ENCODE data around the gene MPHOSPH6. TPM values are rescaled to one million over a fixed set of nuclear protein-coding genes. Genes with fewer than 3 reads are reported as not detected.
A peak's percentile ranks its signal among the peaks of the same experiment; 100 is the strongest.
"Not testable (repeated sequence)": the region's sequence is repeated elsewhere in the genome, so short reads cannot be mapped to it uniquely, and the experiment has no call there.

MPHOSPH6 gene
- total RNA-seq, 1 donor from 2014 or later = 24.6 TPM

GRCh38 chr16:82175627-82176026 is 5.6 kb upstream of the MPHOSPH6 start:
- no peak for DNase-seq (ENCODE audit: low spot score)

GRCh38 chr16:82167670-82168069 is 2.4 kb downstream of the MPHOSPH6 start:
- no peak for DNase-seq (ENCODE audit: low spot score)

- DNase-seq (ENCODE audit: low spot score) = peak; percentile 26
Observed at GRCh38 chr16:82160226-82160625, 9.8 kb downstream of the MPHOSPH6 start.

GRCh38 chr16:82157836-82158235 is 12.2 kb downstream of the MPHOSPH6 start:
- DNase-seq (ENCODE audit: low spot score) = peak; percentile 40

- no peak for DNase-seq (ENCODE audit: low spot score)
Observed at GRCh38 chr16:82157534-82157812, 12.6 kb downstream of the MPHOSPH6 start.

- peak; percentile 86 for DNase-seq (ENCODE audit: low spot score)
Observed at GRCh38 chr16:82156761-82157533, 13.1 kb downstream of the MPHOSPH6 start.

- DNase-seq (ENCODE audit: low spot score) = peak; percentile 66
Observed at GRCh38 chr16:82152641-82153112, 17.3 kb downstream of the MPHOSPH6 start.

- peak; percentile 74 for DNase-seq (ENCODE audit: low spot score)
Observed at GRCh38 chr16:82152196-82152595, 17.8 kb downstream of the MPHOSPH6 start.

GRCh38 chr16:82150549-82150948 is 19.5 kb downstream of the MPHOSPH6 start:
- no peak for DNase-seq (ENCODE audit: low spot score)

GRCh38 chr16:82149536-82149935 is 20.5 kb downstream of the MPHOSPH6 start:
- DNase-seq (ENCODE audit: low spot score) = no peak

GRCh38 chr16:82147546-82147945 is 22.5 kb downstream of the MPHOSPH6 start:
- peak; percentile 33 for DNase-seq (ENCODE audit: low spot score)

- no peak for DNase-seq (ENCODE audit: low spot score)
Observed at GRCh38 chr16:82146957-82147356, 23.1 kb downstream of the MPHOSPH6 start.

GRCh38 chr16:82146556-82146955 is 23.5 kb downstream of the MPHOSPH6 start:
- no peak for DNase-seq (ENCODE audit: low spot score)

GRCh38 chr16:82139286-82139571 is 30.8 kb downstream of the MPHOSPH6 start:
- not testable (repeated sequence) for DNase-seq (ENCODE audit: low spot score)

- no peak for DNase-seq (ENCODE audit: low spot score)
Observed at GRCh38 chr16:82138478-82139285, 31.3 kb downstream of the MPHOSPH6 start.

GRCh38 chr16:82137822-82138167 is 32.2 kb downstream of the MPHOSPH6 start:
- peak; percentile 22 for DNase-seq (ENCODE audit: low spot score)

GRCh38 chr16:82136956-82137821 is 32.8 kb downstream of the MPHOSPH6 start:
- no peak for DNase-seq (ENCODE audit: low spot score)

- no peak for DNase-seq (ENCODE audit: low spot score)
Observed at GRCh38 chr16:82135844-82136243, 34.2 kb downstream of the MPHOSPH6 start.

GRCh38 chr16:82134846-82135245 is 35.2 kb downstream of the MPHOSPH6 start:
- DNase-seq (ENCODE audit: low spot score) = no peak

GRCh38 chr16:82133798-82134197 is 36.2 kb downstream of the MPHOSPH6 start:
- no peak for DNase-seq (ENCODE audit: low spot score)

GRCh38 chr16:82129881-82130280 is 40.1 kb downstream of the MPHOSPH6 start:
- DNase-seq (ENCODE audit: low spot score) = no peak

GRCh38 chr16:82124651-82125050 is 45.4 kb downstream of the MPHOSPH6 start:
- DNase-seq (ENCODE audit: low spot score) = no peak

All from umbilical cord (tissue), 2 donors.